ENCODE measurements around the gene GUCY2C. TPM values are rescaled to one million over a fixed set of nuclear protein-coding genes. Genes with fewer than 3 reads are reported as not detected.
A peak's percentile ranks its signal among the peaks of the same experiment; 100 is the strongest.

GUCY2C gene
- total and polyA plus RNA-seq, 3 experiments from 2014 or later, result not detected

DNA sequence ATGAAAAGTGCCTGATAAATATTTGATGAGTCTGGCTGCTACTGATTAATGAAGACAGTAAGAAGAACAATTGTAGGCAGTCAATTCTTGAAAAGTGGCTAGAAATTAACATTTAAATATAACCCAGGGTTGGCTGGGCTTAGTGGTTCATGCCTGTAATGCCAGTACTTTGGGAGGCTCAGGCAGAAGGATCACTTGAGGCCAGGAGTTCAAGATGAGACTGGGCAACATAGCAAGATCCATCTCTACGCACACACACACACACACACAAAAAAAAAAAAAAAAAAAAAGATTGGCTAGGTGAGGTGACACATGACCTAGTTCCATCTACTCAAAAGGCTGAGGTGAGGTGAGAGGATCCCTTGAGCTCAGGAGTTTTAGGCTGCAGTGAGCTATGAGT, 120.8 kb downstream of the GUCY2C start:
- H3K4me3 Mint-ChIP-seq, result no peak overlapping the region
- H3K9me3 ChIP-seq (ENCODE audit: low read length), result no peaks in the 10 kb centered on the region
- no peak overlapping the region for H3K27ac Mint-ChIP-seq
- peaks cover 5% of the 10 kb centered on the region for H3K4me1 ChIP-seq (ENCODE audit: insufficient read depth, low read length)
- H3K27ac ChIP-seq (ENCODE audit: low read depth, low read length), result no peak overlapping the region
- peaks cover 5 to 27% of the 10 kb centered on the region in 2 donors for H3K27me3 Mint-ChIP-seq
- DNase-seq, result no peak
- ChIA-PET CTCF (interaction anchor here (1.0 kb wide), 1 partner anchor 8 kb away, joined by 3 read pairs; no protein-coding TSS in a partner anchor), POLR2A (no interaction called here)
- H3K4me1 Mint-ChIP-seq, result peaks cover 19 to 23% (median 22%) of the 10 kb centered on the region in 3 donors
- no peaks in the 10 kb centered on the region for H3K36me3 ChIP-seq (ENCODE audit: insufficient read depth, low read length)
- H3K27me3 ChIP-seq (ENCODE audit: insufficient read depth, low read length, poor library complexity, severe bottlenecking), result peaks cover 4% of the 10 kb centered on the region
- H3K36me3 Mint-ChIP-seq, result no peaks in the 10 kb centered on the region
- no peak overlapping the region for H3K4me3 ChIP-seq (ENCODE audit: low read length)
- no peaks in the 10 kb centered on the region for H3K9me3 Mint-ChIP-seq

DNA sequence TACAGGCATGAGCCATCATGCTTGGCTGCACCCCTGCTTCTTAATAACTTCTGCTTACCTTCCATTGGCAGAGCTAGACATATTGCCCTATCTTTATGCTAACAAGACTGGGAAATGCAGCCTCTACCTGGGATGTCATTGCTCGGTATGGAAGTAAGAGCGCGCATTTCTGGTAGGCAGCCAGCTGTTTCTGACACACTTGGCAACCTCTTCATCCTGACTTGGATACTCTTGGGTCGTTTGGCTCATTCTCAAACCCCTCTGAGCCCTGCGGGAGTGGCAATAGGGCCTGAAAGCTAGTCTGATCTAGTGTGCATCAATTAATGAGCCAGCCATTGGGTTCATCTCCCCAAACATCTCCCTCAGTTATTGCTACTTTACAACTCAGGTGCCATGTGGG, 123.3 kb downstream of the GUCY2C start:
- Mint-ChIP-seq H3K4me3 (no peak overlapping the region), H3K36me3 (no peaks in the 10 kb centered on the region), H3K27ac (no peak overlapping the region), H3K4me1 (peaks cover 19 to 23% (median 22%) of the 10 kb centered on the region in 3 donors), H3K9me3 (no peaks in the 10 kb centered on the region), H3K27me3 (peaks cover 16 to 45% of the 10 kb centered on the region in 2 donors)
- Histone ChIP-seq H3K9me3 (ENCODE audit: low read length) (no peaks in the 10 kb centered on the region), H3K27ac (ENCODE audit: low read depth, low read length) (no peak overlapping the region), H3K4me3 (ENCODE audit: low read length) (no peak overlapping the region), H3K36me3 (ENCODE audit: insufficient read depth, low read length) (no peaks in the 10 kb centered on the region), H3K27me3 (ENCODE audit: insufficient read depth, low read length, poor library complexity, severe bottlenecking) (peaks cover 4% of the 10 kb centered on the region), H3K4me1 (ENCODE audit: insufficient read depth, low read length) (peaks cover 5% of the 10 kb centered on the region)
- DNase-seq, result no peak
- POLR2A ChIA-PET, result no interaction called here
- CTCF ChIA-PET, result no interaction called here

DNA sequence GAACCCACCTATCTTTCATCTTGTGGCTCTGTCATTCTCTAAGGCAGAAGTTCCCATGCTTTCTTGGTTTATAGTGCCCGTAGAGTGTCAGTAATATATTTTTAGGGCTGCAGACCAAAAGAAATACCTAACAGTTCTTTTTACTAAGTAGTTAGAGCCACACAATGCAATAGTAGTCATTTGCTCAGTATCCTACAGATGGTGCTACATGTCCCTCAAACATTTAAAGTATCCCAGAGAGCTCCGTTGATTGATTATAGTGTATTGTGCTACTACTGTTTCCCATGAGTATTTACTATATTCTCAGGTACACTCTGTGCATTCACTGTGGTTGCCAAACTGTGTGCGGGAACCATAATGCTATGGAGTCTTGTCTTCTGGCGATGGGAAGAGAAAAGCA, 124.0 kb downstream of the GUCY2C start:
- Histone ChIP-seq H3K27me3 (ENCODE audit: insufficient read depth, low read length, poor library complexity, severe bottlenecking) (peaks cover 4% of the 10 kb centered on the region), H3K9me3 (ENCODE audit: low read length) (no peaks in the 10 kb centered on the region), H3K4me1 (ENCODE audit: insufficient read depth, low read length) (peaks cover 5% of the 10 kb centered on the region), H3K36me3 (ENCODE audit: insufficient read depth, low read length) (no peaks in the 10 kb centered on the region), H3K27ac (ENCODE audit: low read depth, low read length) (no peak overlapping the region), H3K4me3 (ENCODE audit: low read length) (no peak overlapping the region)
- no peak for DNase-seq
- H3K36me3 Mint-ChIP-seq, result no peaks in the 10 kb centered on the region
- peaks cover 21 to 49% of the 10 kb centered on the region in 2 donors for H3K27me3 Mint-ChIP-seq
- CTCF ChIA-PET, result no interaction called here
- H3K4me3 Mint-ChIP-seq, result no peak overlapping the region
- H3K9me3 Mint-ChIP-seq, result no peaks in the 10 kb centered on the region
- H3K27ac Mint-ChIP-seq, result no peak overlapping the region
- peaks cover 16 to 21% (median 20%) of the 10 kb centered on the region in 3 donors for H3K4me1 Mint-ChIP-seq
- POLR2A ChIA-PET, result no interaction called here

DNA sequence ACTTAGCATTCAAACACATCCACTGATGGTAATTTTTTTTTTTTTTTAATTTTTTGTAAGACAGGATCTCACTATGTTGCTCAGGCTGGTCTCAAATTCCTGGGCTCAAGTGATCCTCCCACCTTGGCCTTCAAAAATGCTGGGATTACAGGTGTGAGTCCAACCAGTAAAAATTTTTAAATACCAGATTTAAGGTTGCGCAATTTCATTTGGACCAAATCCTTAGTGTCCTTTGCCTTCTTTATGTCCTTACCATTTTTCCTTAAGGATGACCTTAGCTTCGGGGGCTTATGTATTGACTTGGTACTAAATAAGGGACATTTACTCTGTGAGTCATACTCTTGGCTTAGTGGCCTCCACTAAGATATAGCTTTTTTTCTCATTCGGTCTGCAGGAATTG, 124.6 kb downstream of the GUCY2C start:
- peaks cover 10 to 18% (median 15%) of the 10 kb centered on the region in 3 donors for H3K4me1 Mint-ChIP-seq
- no peak overlapping the region for H3K4me3 Mint-ChIP-seq
- POLR2A ChIA-PET, result no interaction called here
- Histone ChIP-seq H3K9me3 (ENCODE audit: low read length) (no peaks in the 10 kb centered on the region), H3K4me3 (ENCODE audit: low read length) (no peak overlapping the region), H3K27me3 (ENCODE audit: insufficient read depth, low read length, poor library complexity, severe bottlenecking) (peaks cover 4% of the 10 kb centered on the region), H3K4me1 (ENCODE audit: insufficient read depth, low read length) (peaks cover under 1% of the 10 kb centered on the region), H3K27ac (ENCODE audit: low read depth, low read length) (no peak overlapping the region), H3K36me3 (ENCODE audit: insufficient read depth, low read length) (no peaks in the 10 kb centered on the region)
- H3K9me3 Mint-ChIP-seq, result no peaks in the 10 kb centered on the region
- no peaks in the 10 kb centered on the region for H3K36me3 Mint-ChIP-seq
- no peak for DNase-seq
- no peak overlapping the region for H3K27ac Mint-ChIP-seq
- CTCF ChIA-PET, result no interaction called here
- H3K27me3 Mint-ChIP-seq, result peaks cover 25 to 53% of the 10 kb centered on the region in 2 donors

DNA sequence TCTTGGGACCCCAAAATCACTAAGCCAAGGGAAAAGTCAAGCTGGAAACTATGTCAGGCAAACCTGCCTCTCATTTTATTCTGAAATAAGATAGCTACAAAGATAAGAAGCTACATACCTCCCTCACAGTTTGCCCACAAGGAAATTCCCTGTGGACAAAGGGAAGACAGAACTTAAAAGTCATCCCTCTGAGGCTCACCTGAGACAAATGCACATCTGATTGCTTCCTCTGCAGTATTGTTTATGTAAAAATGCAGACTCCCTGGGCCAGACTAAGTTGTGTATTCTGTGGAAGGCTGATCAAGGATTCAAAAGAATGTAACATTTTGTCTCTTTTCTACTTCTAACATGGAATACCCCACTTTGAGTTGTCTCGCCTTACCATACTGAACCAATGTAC, 126.2 kb downstream of the GUCY2C start:
- H3K4me3 ChIP-seq (ENCODE audit: low read length), result no peak overlapping the region
- Mint-ChIP-seq H3K4me3 (no peak overlapping the region), H3K27ac (peak overlapping the region in 1 of 8 donors; percentile 45), H3K9me3 (no peaks in the 10 kb centered on the region), H3K4me1 (peaks cover 3 to 9% (median 5%) of the 10 kb centered on the region in 3 donors), H3K27me3 (peaks cover 35 to 61% of the 10 kb centered on the region in 2 donors), H3K36me3 (no peaks in the 10 kb centered on the region)
- no peak overlapping the region for H3K27ac ChIP-seq (ENCODE audit: low read depth, low read length)
- H3K4me1 ChIP-seq (ENCODE audit: insufficient read depth, low read length), result no peaks in the 10 kb centered on the region
- ChIA-PET CTCF (no interaction called here), POLR2A (no interaction called here)
- peaks cover 4% of the 10 kb centered on the region for H3K27me3 ChIP-seq (ENCODE audit: insufficient read depth, low read length, poor library complexity, severe bottlenecking)
- no peaks in the 10 kb centered on the region for H3K9me3 ChIP-seq (ENCODE audit: low read length)
- no peaks in the 10 kb centered on the region for H3K36me3 ChIP-seq (ENCODE audit: insufficient read depth, low read length)
- no peak for DNase-seq

DNA sequence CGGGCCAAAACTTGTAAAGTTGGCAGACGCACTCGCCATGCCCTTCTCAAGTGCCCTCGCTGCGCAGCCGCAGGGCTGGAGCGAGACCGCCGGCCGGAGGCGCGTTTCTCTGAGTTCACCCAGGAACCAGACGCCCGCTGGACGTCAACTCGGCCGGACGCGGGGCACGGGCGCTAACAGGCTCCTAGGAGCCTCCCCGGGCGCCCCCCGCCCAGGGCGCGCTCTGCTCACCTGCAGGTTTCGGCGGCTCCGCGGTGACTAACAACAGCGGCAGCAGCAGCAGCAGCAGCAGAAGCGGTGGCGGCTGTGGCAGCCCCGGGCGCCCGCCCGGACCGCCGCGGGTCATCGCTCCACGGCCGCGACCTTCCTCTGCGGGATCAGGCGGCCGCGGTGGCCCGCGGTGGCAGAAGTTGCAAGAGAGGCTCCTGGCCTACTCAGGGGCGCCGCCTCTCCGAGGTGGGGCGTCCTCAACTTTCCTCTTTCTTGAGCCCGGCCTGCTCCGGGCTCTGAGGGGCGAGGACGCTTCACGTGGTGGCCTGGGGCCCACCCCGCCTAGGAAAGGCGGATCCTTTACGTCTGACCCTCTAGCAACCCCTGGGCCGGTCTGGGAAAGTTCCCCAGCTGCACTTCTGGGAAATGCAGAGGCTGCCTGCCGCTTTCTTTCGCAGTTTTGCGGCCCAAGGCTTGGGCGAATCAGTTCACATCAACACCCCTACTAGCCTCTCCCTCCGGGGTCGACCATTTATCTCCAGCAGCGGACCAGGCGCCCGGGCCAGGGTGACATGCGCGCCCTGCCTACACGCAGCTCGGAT, 128.8 kb downstream of the GUCY2C start, which contains the start of gene PLBD1:
PLBD1 (minus strand) TSS at position 533 of the 812 bp plus-strand sequence; CDS start at position 346, 187 bp downstream.
- Mint-ChIP-seq H3K36me3 (no peaks in the 10 kb centered on the region), H3K27ac (peak within 1 kb of the TSS in 1 of 8 donors; percentile 30), H3K27me3 (peaks cover 41 to 51% of the 10 kb centered on the region in 2 donors), H3K9me3 (no peaks in the 10 kb centered on the region), H3K4me1 (peaks cover 3 to 9% (median 5%) of the 10 kb centered on the region in 3 donors), H3K4me3 (peak within 1 kb of the TSS in 4 of 7 donors; percentile 20 to 55 (median 33))
- DNase-seq, result no peak
- Histone ChIP-seq H3K4me1 (ENCODE audit: insufficient read depth, low read length) (no peaks in the 10 kb centered on the region), H3K9me3 (ENCODE audit: low read length) (no peaks in the 10 kb centered on the region), H3K27ac (ENCODE audit: low read depth, low read length) (peak within 1 kb of the TSS; percentile 38), H3K27me3 (ENCODE audit: insufficient read depth, low read length, poor library complexity, severe bottlenecking) (peaks cover 4% of the 10 kb centered on the region), H3K4me3 (ENCODE audit: low read length) (no peak within 1 kb of the TSS), H3K36me3 (ENCODE audit: insufficient read depth, low read length) (no peaks in the 10 kb centered on the region)
- ChIA-PET POLR2A (no interaction called here), CTCF (no interaction called here)

DNA sequence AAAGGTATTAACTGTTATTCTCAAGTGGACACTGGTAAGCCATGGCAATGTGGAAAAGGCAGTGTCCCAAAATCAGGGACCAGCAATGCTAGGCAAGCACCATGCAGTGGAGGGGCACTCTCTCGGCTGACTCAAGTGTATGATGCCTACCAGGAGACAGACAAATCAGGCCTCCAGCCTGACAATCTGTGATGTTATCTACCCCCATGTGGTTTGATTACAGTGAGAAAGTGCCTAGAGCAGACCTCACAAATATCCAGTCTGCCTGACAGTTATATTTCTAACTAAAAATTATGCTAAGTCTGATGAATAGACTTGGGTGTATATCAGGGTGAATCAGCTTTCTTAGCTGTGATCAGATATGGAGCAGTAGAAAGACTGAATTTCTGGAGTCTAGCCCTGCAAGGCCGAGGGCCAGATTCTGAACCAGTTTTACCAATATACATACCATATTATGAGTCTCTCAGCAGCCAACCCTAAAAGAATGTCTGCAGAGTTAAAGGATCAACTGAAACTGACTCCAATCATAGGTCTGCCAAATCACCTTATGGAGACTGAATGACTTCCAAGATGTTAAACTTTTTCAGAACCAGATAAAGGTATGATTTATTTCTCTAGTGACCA, 132.0 kb downstream of the GUCY2C start:
- Mint-ChIP-seq H3K27ac (no peak overlapping the region), H3K36me3 (no peaks in the 10 kb centered on the region), H3K4me1 (peaks cover 5 to 15% (median 11%) of the 10 kb centered on the region in 3 donors), H3K4me3 (no peak overlapping the region), H3K27me3 (peaks cover 27 to 28% of the 10 kb centered on the region in 2 donors), H3K9me3 (no peaks in the 10 kb centered on the region)
- no peak for DNase-seq
- H3K36me3 ChIP-seq (ENCODE audit: insufficient read depth, low read length), result no peaks in the 10 kb centered on the region
- ChIA-PET CTCF (no interaction called here), POLR2A (no interaction called here)
- no peaks in the 10 kb centered on the region for H3K4me1 ChIP-seq (ENCODE audit: insufficient read depth, low read length)
- no peak overlapping the region for H3K4me3 ChIP-seq (ENCODE audit: low read length)
- no peak overlapping the region for H3K27ac ChIP-seq (ENCODE audit: low read depth, low read length)
- H3K27me3 ChIP-seq (ENCODE audit: insufficient read depth, low read length, poor library complexity, severe bottlenecking), result no peaks in the 10 kb centered on the region
- H3K9me3 ChIP-seq (ENCODE audit: low read length), result no peaks in the 10 kb centered on the region

DNA sequence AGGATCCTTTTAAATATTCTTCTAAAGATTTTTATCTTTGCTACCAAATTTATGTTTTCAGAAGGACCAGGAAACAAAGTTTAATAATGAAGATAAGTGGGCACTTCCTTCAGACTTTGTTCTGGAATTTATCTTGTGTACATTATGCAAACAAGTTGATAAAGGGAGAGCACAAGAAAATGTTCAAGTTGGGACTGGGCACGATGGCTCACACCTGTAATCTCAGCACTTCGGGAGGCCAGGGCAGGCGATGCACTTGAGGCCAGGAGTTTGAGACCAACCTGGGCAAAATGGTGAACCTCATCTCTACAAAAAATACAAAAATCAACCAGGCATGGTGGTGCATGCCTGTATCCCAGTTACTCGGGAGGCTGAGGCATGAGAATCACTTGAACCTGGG, 133.4 kb downstream of the GUCY2C start:
- ChIA-PET POLR2A (no interaction called here), CTCF (no interaction called here)
- H3K9me3 ChIP-seq (ENCODE audit: low read length), result no peaks in the 10 kb centered on the region
- H3K4me1 ChIP-seq (ENCODE audit: insufficient read depth, low read length), result no peaks in the 10 kb centered on the region
- no peak for DNase-seq
- H3K9me3 Mint-ChIP-seq, result no peaks in the 10 kb centered on the region
- no peaks in the 10 kb centered on the region for H3K36me3 Mint-ChIP-seq
- H3K27me3 Mint-ChIP-seq, result peaks cover 18 to 24% of the 10 kb centered on the region in 2 donors
- H3K36me3 ChIP-seq (ENCODE audit: insufficient read depth, low read length), result no peaks in the 10 kb centered on the region
- H3K4me1 Mint-ChIP-seq, result peaks cover 5 to 19% (median 8%) of the 10 kb centered on the region in 3 donors
- no peaks in the 10 kb centered on the region for H3K27me3 ChIP-seq (ENCODE audit: insufficient read depth, low read length, poor library complexity, severe bottlenecking)
- H3K4me3 Mint-ChIP-seq, result no peak overlapping the region
- H3K27ac ChIP-seq (ENCODE audit: low read depth, low read length), result no peak overlapping the region
- H3K4me3 ChIP-seq (ENCODE audit: low read length), result no peak overlapping the region
- H3K27ac Mint-ChIP-seq, result no peak overlapping the region
